DOHH2 (cell line): ENCODE measurements around the gene CHD9.

ENCODE experiments used
- CTCF ChIP-seq: fragments of 200-600 bp; sonication (generic); IDR thresholded peaks from one replicate; pipeline ENCODE4 v1.5.1; 2014; ENCODE audit warnings: antibody characterized with exemption, mild to moderate bottlenecking, low read depth, low read length; ENCODE audit not compliant: poor library complexity, severe bottlenecking
- EZH2phosphoT487 ChIP-seq: fragments of 200-600 bp; sonication (generic); IDR thresholded peaks from 2 replicates; pipeline ENCODE4 v1.6.1; 2017; ENCODE audit warnings: borderline replicate concordance, mild to moderate bottlenecking, antibody characterized with exemption, low read length, moderate library complexity, mixed read lengths

DNA sequence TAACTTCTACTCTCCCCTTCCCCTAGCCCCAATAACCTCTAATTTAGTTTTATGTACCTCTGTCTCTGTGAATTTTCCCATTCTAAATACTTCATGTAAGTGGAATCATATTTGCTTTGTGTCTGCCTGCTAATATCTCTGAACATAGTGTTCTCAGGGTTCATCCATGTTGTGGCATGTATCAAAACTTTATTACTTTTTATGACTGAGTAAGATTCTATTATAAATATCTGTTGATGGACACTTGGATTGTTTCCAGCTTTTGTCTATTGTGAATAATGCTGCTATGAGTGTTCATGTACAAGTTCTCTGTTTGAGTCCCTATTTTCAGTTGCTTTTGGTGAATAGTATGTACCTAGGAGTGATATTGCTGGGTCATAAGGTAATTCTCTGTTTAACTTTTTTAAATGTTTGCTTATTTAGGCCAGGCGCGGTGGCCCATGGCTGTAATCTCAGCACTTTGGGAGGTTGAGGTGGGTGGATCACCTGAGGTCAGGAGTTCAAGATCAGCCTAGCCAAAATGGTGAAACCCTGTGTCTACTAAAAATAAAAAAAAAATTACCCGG is 92.8 kb downstream of the CHD9 start:
- TF ChIP-seq CTCF (no peak), EZH2phosphoT487 (no peak)
